ENCODE measurements around the gene MBD6.
"Not testable (repeated sequence)": the region's sequence is repeated elsewhere in the genome, so short reads cannot be mapped to it uniquely, and the experiment has no call there.

MBD6 gene

DNA sequence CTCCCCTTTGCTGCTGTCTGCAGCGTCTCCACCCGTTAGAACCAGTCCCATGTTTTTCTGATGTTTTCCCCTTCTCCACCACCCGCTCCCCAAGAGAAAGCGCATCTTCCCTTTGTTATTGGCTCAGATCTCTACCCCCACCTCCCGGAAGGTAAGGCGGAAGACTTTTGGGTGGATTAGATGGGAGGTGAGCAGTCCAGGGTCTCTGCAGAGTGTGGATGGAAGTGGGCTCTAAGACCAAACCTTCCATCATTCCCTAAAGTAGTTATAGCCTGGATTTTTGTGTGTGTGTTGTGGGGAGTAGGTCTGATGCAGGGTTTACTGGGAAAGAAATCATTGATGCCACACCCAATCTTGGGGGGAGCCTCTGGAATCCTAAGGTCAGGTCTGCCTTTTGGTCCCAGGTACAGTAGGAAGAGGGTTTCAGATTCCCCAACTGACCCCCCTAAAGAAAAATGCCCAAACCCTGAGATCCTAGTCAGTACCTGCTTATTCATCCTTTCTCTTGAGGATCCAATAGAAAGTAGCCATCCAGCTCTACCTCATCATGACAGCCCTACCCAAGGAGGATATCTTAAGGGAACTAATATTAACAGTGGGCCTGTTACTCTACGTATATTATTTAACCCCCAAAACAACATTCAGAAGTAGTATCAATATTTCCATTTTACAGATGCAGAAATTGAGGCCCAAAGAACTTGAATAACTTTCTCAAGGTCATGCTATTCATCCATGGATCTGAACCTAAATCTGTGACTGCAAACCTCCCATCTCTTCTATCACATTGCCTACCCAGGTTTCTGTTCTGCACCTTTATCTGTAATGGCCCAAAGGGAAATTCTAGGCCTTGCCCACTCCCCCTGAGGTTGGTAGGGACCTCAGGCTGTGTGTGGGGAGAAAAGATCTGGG, 28.3 kb downstream of the MBD6 start:
- DNase-seq (ENCODE audit: low read depth) = no peak

- no peak for DNase-seq (ENCODE audit: low read depth)
These were observed 29.1 kb downstream of the MBD6 start for GRCh38 chr12:57551637-57552305.

GRCh38 chr12:57552306-57552651, 29.7 kb downstream of the MBD6 start:
- DNase-seq (ENCODE audit: low read depth) = no peak

DNA sequence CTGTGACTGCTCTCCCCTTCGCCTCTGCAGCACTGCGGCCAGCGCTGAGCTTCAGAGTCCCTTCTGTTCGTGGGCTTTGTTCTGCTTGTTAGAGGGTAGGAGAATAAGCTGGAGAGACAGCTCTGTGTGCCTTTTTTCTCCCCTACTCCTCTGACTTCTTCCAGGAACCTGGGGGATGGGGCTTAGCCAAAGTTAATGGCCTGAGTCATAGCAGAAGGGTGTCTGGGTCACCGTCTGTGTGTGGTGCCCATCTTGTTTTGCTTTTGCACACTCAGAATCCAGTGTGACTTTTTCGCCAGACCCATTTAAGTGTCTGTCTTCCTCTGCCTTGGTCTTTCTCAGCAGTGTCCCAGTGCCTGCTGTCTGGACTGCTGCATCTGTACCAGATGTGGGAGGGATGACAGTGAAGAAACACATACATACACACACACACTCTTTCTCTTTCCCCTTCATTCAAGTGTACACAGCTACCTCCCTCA, 30.2 kb downstream of the MBD6 start:
- DNase-seq (ENCODE audit: low read depth) = no peak

DNA sequence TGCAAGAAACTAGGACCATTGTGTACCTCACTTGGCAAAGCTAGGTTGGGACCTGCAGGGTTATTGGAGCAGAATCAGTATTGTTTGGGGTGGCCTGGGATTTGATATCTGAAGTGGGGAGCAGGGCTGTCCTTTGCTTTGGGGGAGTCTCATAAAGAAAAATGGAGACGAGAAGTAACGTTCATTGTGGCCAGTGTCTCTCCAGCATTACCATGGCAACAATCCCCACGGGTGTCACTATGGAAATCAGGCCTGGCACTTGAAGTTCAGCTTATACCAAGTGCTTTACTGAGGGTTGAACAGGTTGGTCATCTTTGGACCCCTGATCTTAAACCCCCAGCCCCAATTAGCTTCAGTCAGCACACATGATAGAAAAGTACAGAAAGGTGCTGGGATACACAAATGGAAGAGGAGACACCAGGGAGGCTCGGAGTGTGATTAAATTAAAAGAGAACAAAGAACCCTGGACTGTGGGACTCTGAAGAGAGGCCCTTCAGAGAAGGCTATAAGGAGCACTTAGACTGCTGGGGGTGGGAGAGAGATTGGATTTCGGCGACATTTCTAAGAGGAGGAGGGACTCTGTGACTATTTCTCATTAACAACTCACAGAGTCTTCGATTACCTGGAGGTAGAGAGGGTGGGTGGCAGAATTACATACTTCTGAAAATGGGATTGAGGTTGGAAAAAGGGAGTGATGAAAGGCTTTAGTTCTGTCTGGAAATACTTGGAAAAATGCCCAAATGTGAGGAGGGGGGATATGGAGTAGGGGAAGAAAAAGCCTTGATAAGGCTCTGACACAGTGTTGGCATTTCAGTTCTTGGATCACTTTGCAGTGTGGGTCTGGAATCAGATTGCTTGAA, 30.9 kb downstream of the MBD6 start:
- DNase-seq (ENCODE audit: low read depth) = no peak

DNA sequence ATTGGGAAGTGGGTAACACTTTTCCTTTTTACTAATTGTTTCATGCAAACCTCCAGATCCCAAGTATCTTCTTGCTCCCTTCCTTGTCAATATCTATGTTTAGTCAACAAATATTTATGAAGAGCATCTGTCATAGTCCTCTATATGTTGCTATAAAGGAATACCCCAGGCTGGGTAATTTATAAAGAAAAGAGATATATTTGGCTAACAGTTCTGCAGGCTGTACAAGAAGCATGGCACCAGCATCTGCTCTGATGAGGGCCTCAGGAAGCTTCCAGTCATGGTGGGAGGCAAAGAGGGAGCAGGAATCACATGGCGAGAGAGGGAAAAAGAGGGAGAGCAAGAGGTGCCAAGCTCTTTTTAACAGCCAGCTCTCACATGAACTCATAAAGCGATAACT, 31.8 kb downstream of the MBD6 start:
- no peak for DNase-seq (ENCODE audit: low read depth)

- no peak for DNase-seq (ENCODE audit: low read depth)
These were observed 32.3 kb downstream of the MBD6 start for GRCh38 chr12:57554897-57555296.

DNA sequence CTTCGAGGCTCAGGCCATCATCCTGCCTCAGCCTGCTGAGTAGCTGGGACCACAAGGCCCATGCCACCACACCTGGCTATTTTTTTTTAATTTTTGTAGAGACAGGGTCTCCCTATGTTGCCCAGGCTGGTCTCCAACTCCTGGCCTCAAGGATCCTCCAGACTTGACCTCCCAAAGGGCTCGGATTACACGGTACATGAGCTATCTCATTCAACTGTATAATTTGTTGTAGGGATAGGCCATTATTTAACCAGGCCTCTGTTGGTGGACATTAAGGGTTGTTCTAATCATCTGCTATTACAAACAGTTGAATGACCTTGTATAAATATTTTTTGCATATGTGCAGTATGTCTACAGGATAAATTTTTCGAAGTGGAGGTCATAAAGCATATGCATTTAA, 36.2 kb downstream of the MBD6 start:
- no peak for DNase-seq (ENCODE audit: low read depth)

- no peak for DNase-seq (ENCODE audit: low read depth)
These were observed 37.9 kb downstream of the MBD6 start for GRCh38 chr12:57560516-57560915.

DNA sequence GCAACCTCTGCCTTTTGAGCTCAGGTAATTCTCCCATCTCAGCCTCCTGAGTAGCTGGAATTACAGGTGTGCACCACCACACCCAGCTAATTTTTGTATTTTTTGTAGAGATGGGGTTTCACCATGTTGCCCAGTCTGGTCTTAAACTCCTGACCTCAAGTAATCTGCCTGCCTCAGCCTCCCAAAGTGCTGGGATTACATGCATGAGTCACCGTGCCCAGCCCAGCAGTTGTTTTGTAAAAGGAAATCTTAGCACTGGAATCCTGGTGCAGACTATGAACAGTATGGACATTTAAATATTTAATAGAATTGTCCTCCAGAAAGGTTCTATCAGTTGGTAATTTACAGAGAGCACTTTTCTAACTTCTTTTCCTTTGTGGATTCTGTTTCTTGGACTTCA, 38.5 kb downstream of the MBD6 start:
- not testable (repeated sequence) for DNase-seq (ENCODE audit: low read depth)

DNA sequence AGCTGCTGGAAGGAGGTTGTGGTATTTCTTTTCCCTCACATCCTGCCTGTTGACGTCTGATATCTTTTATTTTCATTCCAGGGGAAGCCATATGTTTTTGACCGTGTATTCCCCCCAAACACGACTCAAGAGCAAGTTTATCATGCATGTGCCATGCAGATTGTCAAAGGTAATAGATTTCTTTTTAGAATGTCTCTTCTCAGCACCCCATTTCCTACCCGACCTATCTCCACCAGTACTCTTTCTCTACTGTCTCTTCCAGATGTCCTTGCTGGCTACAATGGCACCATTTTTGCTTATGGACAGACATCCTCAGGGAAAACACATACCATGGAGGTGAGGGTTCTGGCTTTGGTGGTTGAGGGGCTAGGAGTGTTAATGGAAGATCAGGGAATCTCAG, 40.7 kb downstream of the MBD6 start:
- DNase-seq (ENCODE audit: low read depth) = no peak

DNA sequence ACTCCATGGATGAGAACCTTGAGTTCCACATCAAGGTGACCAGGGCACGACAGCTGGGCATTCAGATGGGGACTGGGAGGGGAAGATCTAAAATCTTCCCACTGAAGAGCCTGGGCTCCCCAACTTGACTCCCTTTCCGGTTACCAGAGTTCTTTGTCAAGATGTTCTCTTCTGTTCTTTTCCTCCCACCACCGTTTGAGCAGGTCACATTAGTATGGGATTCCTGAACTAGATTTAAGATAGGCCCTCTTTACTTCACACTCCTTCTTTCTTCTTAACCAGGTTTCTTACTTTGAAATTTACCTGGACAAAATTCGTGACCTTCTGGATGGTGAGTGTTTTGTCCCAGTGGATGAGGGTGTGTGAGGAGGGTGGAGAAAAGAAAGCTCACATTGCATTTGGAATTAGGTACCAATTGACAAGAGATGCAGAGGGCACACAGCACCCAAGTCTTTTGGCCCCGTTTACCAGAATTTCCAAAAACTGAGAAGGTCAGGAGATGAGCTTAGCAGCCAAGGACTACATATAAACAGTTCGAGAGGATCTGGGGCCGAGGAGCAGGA, 41.6 kb downstream of the MBD6 start:
- DNase-seq (ENCODE audit: low read depth) = no peak

GRCh38 chr12:57568838-57569237, 46.2 kb downstream of the MBD6 start:
- DNase-seq (ENCODE audit: low read depth) = no peak

- no peak for DNase-seq (ENCODE audit: low read depth)
These were observed 47.2 kb downstream of the MBD6 start for GRCh38 chr12:57569858-57570257.

DNA sequence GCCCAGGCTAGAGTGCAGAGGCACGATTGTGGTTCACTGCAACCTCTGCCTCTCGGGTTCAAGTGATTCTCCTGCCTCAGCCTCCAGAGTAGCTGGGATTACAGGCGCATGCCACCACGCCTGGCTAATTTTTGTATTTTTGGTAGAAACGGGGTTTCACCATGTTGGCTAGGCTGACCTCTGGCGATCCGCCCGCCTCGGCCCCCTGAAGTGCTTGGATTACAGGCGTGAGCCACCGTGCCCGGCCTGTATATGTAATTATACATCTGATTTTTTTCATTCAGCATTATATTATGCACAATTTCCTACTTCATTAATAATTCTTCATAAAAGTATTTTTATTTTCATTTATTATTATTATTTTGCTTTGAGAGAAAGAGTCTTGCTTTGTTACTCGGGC, 47.8 kb downstream of the MBD6 start:
- DNase-seq (ENCODE audit: low read depth) = not testable (repeated sequence)

DNA sequence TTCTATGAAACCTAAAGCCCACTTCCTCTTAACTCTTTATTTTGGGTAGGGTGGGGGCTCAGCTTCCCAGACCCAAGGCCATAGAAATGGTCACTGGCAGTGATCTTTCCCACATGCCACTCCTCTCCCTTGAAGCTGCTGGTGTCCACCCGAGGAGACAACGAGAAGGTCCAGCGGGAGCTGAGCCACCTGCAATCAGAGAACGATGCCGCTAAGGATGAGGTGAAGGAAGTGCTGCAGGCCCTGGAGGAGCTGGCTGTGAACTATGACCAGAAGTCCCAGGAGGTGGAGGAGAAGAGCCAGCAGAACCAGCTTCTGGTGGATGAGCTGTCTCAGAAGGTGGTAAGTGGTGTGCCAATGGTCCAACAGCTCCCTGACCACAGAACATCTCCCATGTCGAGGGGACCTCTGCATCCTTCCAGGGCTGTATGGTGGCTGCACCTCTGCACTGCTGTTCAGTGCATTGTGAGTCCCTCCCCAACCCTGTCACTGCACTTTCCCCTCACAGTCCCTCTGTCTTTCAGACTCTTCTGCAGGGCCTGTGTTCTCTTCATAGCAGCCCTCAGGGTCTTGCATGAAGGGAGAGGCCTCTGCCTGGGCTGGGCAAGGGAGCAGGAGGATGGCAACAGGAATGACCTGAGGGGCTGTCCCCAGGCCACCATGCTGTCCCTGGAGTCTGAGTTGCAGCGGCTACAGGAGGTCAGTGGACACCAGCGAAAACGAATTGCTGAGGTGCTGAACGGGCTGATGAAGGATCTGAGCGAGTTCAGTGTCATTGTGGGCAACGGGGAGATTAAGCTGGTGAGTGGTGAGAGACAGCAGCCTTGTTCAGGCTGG, 49.5 kb downstream of the MBD6 start:
- no peak for DNase-seq (ENCODE audit: low read depth)

DNA sequence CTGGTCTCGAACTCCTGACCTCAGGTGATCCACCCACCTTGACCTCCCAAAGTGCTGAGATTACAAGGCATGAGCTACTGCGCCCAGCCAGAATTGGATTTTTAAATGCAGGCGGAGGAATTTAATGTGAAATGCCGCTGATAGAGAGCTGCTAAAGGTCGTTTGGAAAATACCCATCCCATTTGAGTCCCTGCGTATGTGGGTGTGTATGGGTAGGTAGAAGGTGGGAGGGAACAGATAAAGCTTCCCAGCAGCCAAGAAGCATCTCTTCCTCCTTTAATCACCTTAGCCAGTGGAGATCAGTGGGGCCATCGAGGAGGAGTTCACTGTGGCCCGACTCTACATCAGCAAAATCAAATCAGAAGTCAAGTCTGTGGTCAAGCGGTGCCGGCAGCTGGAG, 52.2 kb downstream of the MBD6 start:
- no peak for DNase-seq (ENCODE audit: low read depth)

- no peak for DNase-seq (ENCODE audit: low read depth)
These were observed 53.4 kb downstream of the MBD6 start for GRCh38 chr12:57575771-57576612.

DNA sequence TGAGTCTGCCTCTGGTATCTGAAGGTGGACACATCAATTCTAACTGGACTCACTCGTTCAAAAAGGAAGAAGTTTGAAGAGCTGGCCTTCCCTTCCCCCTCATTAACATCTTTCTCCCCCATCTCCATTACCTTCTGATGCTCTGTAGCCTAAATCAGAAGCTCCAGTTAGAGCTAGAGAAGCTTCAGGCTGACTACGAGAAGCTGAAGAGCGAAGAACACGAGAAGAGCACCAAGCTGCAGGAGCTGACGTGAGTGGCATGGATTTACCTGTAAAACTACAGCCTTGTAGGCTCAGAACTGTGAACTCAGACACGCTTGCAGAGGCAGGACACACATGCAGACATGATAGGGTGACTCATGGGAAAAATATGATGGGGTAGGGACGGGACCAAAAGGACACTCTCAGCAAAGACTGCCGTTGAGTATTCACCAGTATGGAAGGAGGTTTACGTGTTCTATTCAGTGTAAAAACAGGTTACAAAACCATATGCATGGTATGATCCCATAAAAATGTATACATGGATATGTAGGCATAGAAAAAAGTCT, 54.1 kb downstream of the MBD6 start:
- no peak for DNase-seq (ENCODE audit: low read depth)
